ENCODE data around the gene ADAMTSL3.

ADAMTSL3 gene

GRCh38 chr15:83889995-83890394, 236.1 kb downstream of the ADAMTSL3 start:
- Histone ChIP-seq H3F3A (ENCODE audit: control insufficient read depth, insufficient read depth) (no peaks in the 10 kb centered on the region), H3K4me1 (ENCODE audit: control insufficient read depth, low read length) (no peaks in the 10 kb centered on the region), H3K9me2 (replicated peaks; ENCODE audit: control insufficient read depth, low read length) (no peaks in the 10 kb centered on the region), H3K9me3 (ENCODE audit: control insufficient read depth, insufficient read depth, low read length) (no peaks in the 10 kb centered on the region), H3K4me2 (ENCODE audit: low read length) (no peak overlapping the region), H3K79me2 (ENCODE audit: control insufficient read depth, low read length) (no peaks in the 10 kb centered on the region), H3K36me3 (ENCODE audit: control insufficient read depth, low read length) (no peaks in the 10 kb centered on the region), H3K27ac (ENCODE audit: low read depth, low read length) (no peak overlapping the region), H3K4me3 (ENCODE audit: low read length) (no peak overlapping the region), H4K20me1 (ENCODE audit: control insufficient read depth, insufficient read depth, low read depth, low read length) (no peaks in the 10 kb centered on the region), H3K27me3 (ENCODE audit: control insufficient read depth, low read length) (no peaks in the 10 kb centered on the region)
- TF ChIP-seq EZH2phosphoT487 (IDR thresholded peaks at IDR 0.05; ENCODE audit: borderline replicate concordance, low read length) (no peak), CTCF (IDR thresholded peaks at IDR 0.05; ENCODE audit: low read depth, low read length, poor library complexity, severe bottlenecking) (no peak)

GRCh38 chr15:83890587-83890986, 236.7 kb downstream of the ADAMTSL3 start:
- Histone ChIP-seq H3K9me2 (replicated peaks; ENCODE audit: control insufficient read depth, low read length) (no peaks in the 10 kb centered on the region), H3K79me2 (ENCODE audit: control insufficient read depth, low read length) (no peaks in the 10 kb centered on the region), H3K9me3 (ENCODE audit: control insufficient read depth, insufficient read depth, low read length) (no peaks in the 10 kb centered on the region), H3K27me3 (ENCODE audit: control insufficient read depth, low read length) (no peaks in the 10 kb centered on the region), H3K4me1 (ENCODE audit: control insufficient read depth, low read length) (no peaks in the 10 kb centered on the region), H4K20me1 (ENCODE audit: control insufficient read depth, insufficient read depth, low read depth, low read length) (no peaks in the 10 kb centered on the region), H3K27ac (ENCODE audit: low read depth, low read length) (no peak overlapping the region), H3K4me3 (ENCODE audit: low read length) (no peak overlapping the region), H3F3A (ENCODE audit: control insufficient read depth, insufficient read depth) (no peaks in the 10 kb centered on the region), H3K4me2 (ENCODE audit: low read length) (no peak overlapping the region), H3K36me3 (ENCODE audit: control insufficient read depth, low read length) (no peaks in the 10 kb centered on the region)
- TF ChIP-seq EZH2phosphoT487 (IDR thresholded peaks at IDR 0.05; ENCODE audit: borderline replicate concordance, low read length) (no peak), CTCF (IDR thresholded peaks at IDR 0.05; ENCODE audit: low read depth, low read length, poor library complexity, severe bottlenecking) (no peak)

GRCh38 chr15:83892498-83892897, 238.6 kb downstream of the ADAMTSL3 start:
- Histone ChIP-seq H3K4me3 (ENCODE audit: low read length) (no peak overlapping the region), H3K4me2 (ENCODE audit: low read length) (no peak overlapping the region), H3F3A (ENCODE audit: control insufficient read depth, insufficient read depth) (no peaks in the 10 kb centered on the region), H3K36me3 (ENCODE audit: control insufficient read depth, low read length) (no peaks in the 10 kb centered on the region), H3K9me2 (replicated peaks; ENCODE audit: control insufficient read depth, low read length) (no peaks in the 10 kb centered on the region), H3K27ac (ENCODE audit: low read depth, low read length) (no peak overlapping the region), H3K9me3 (ENCODE audit: control insufficient read depth, insufficient read depth, low read length) (no peaks in the 10 kb centered on the region), H4K20me1 (ENCODE audit: control insufficient read depth, insufficient read depth, low read depth, low read length) (no peaks in the 10 kb centered on the region), H3K27me3 (ENCODE audit: control insufficient read depth, low read length) (no peaks in the 10 kb centered on the region), H3K79me2 (ENCODE audit: control insufficient read depth, low read length) (no peaks in the 10 kb centered on the region), H3K4me1 (ENCODE audit: control insufficient read depth, low read length) (no peaks in the 10 kb centered on the region)
- TF ChIP-seq CTCF (IDR thresholded peaks at IDR 0.05; ENCODE audit: low read depth, low read length, poor library complexity, severe bottlenecking) (no peak), EZH2phosphoT487 (IDR thresholded peaks at IDR 0.05; ENCODE audit: borderline replicate concordance, low read length) (no peak)

- Histone ChIP-seq H3K79me2 (ENCODE audit: control insufficient read depth, low read length) (no peaks in the 10 kb centered on the region), H3K27me3 (ENCODE audit: control insufficient read depth, low read length) (no peaks in the 10 kb centered on the region), H3K4me2 (ENCODE audit: low read length) (no peak overlapping the region), H3K36me3 (ENCODE audit: control insufficient read depth, low read length) (no peaks in the 10 kb centered on the region), H3K27ac (ENCODE audit: low read depth, low read length) (no peak overlapping the region), H3K9me2 (replicated peaks; ENCODE audit: control insufficient read depth, low read length) (no peaks in the 10 kb centered on the region), H3K9me3 (ENCODE audit: control insufficient read depth, insufficient read depth, low read length) (no peaks in the 10 kb centered on the region), H3K4me3 (ENCODE audit: low read length) (no peak overlapping the region), H3K4me1 (ENCODE audit: control insufficient read depth, low read length) (no peaks in the 10 kb centered on the region), H3F3A (ENCODE audit: control insufficient read depth, insufficient read depth) (no peaks in the 10 kb centered on the region), H4K20me1 (ENCODE audit: control insufficient read depth, insufficient read depth, low read depth, low read length) (no peaks in the 10 kb centered on the region)
- no peak for TF ChIP-seq EZH2phosphoT487 (IDR thresholded peaks at IDR 0.05; ENCODE audit: borderline replicate concordance, low read length)
- no peak for TF ChIP-seq CTCF (IDR thresholded peaks at IDR 0.05; ENCODE audit: low read depth, low read length, poor library complexity, severe bottlenecking)
Measured at GRCh38 chr15:83893308-83893707, 239.4 kb downstream of the ADAMTSL3 start.
